ENCODE measurements around the gene ASAH2B. TPM values are rescaled to one million over a fixed set of nuclear protein-coding genes. Genes with fewer than 3 reads are reported as not detected.
"Not testable (repeated sequence)": the region's sequence is repeated elsewhere in the genome, so short reads cannot be mapped to it uniquely, and the experiment has no call there.

The ASAH2B gene
- total RNA-seq, 2 donors from 2014 or later: 6.4 to 7.4 TPM

DNA sequence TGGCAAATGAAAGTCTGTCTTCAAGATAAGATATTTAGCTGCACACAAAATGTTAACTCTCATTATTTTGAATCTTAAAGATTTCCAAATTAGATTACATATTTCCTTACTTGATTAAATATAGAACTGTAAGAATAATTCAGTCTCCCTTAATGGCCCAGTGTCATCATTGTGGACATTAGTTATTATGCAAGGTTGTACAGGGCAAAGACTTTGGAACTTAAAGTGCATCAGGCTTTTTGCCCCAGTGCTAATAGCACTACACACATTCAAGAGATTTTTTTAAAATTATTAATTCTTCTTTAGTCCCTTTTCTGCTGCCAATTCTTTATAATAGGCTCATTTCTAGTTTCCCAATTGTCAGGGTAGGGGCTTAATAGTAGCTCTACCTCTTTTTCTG lies 42.3 kb downstream of the ASAH2B start:
- H3K36me3 ChIP-seq (ENCODE audit: control insufficient read depth, insufficient read depth, low read length); H3K27me3 Mint-ChIP-seq (ENCODE audit: insufficient read depth); H3K4me3 ChIP-seq (ENCODE audit: low read length); H3K4me3 Mint-ChIP-seq; H3K27ac ChIP-seq (ENCODE audit: low read depth, low read length); H3K36me3 Mint-ChIP-seq (ENCODE audit: low read depth); H3K27me3 ChIP-seq (ENCODE audit: control insufficient read depth, insufficient read depth, low read length, poor library complexity, severe bottlenecking); H3K4me1 Mint-ChIP-seq; H3K9ac ChIP-seq (ENCODE audit: extremely low read depth, low read length, poor library complexity, severe bottlenecking); H3K9me3 ChIP-seq (ENCODE audit: control insufficient read depth, low read length); DNase-seq; H3K27ac Mint-ChIP-seq; H3K4me1 ChIP-seq (ENCODE audit: control insufficient read depth, insufficient read depth, low read length); H3K9me3 Mint-ChIP-seq: not testable (repeated sequence)

DNA sequence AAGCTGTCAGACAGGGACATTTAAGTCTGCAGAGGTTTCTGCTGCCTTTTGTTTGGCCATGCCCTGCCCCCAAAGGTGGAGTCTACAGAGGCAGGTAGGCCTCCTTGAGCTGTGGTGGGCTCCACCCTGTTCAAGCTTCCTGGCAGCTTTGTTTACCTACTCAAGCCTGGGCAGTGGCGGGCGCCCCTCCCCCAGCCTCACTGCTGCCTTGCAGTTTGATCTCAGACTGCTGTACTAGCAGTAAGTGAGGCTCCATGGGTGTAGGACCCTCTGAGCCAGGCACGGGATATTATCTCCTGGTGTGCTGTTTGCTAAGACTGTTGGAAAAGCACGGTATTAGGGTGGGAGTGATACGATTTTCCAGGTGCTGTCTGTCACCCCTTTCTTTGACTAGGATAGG lies 48.2 kb downstream of the ASAH2B start:
- Mint-ChIP-seq H3K9me3 (peaks cover 20% of the 10 kb centered on the region), H3K4me3 (peak overlapping the region; percentile 14), H3K27ac (peak overlapping the region; percentile 64), H3K4me1 (peaks cover 14% of the 10 kb centered on the region)
- H3K9ac ChIP-seq (ENCODE audit: extremely low read depth, low read length, poor library complexity, severe bottlenecking); H3K27me3 ChIP-seq (ENCODE audit: control insufficient read depth, insufficient read depth, low read length, poor library complexity, severe bottlenecking); H3K36me3 ChIP-seq (ENCODE audit: control insufficient read depth, insufficient read depth, low read length); H3K27ac ChIP-seq (ENCODE audit: low read depth, low read length); H3K4me1 ChIP-seq (ENCODE audit: control insufficient read depth, insufficient read depth, low read length); H3K9me3 ChIP-seq (ENCODE audit: control insufficient read depth, low read length); H3K36me3 Mint-ChIP-seq (ENCODE audit: low read depth); H3K27me3 Mint-ChIP-seq (ENCODE audit: insufficient read depth); H3K4me3 ChIP-seq (ENCODE audit: low read length): not testable (repeated sequence)
- peak; percentile 75 for DNase-seq
- WGBS, 2 experiments (ENCODE audit: insufficient coverage in 1 of 2, insufficient read length in 1 of 2): 55 to 80% methylated on average over 1 to 5 of the region's 5 CpGs

DNA sequence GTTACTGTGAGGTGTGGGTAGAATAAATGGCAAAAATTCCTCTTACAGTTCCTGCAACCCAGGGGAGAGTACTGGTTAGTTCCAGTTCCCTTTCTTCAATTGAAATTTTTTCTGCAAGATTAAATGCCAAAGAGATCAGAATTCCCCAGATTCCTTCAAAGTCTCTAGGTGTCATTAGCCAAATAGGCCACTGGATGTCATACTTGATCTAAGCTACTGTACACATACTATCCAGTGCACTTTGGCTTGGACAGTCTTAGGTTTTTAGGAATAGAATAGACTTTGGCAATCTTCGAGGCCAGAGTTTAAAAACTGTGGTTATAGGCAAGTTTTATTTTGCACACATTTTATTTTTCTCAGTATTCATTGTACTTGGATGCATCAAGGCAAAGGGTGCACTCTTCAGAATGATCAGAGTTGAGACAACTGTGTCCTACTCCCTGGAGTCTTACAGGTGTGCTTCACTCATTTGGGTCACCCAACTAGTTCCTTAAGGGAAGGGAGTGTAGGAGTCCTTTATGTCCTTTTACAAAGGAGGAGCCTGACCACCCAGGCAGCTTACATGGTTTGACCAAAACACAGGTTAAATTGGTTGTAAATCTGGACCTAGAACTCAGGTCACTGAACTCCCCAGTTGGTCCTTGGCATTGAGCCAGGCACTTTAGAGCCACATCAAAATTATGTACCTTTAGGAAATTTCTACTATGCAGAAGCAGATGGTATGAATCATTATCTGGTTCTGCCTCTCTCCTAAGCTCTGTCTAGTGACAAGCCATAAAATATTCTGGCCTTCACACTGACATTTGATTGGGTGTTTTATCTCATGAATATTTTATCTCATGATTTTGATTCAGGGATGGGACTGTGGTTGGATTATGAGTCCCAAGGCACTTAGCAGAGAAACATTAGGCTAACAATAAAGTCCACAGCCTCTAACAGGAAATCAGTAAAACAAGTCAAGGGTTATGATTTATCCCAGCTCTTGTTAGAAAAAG lies 49.5 kb downstream of the ASAH2B start:
- no peaks in the 10 kb centered on the region for H3K27me3 ChIP-seq (ENCODE audit: control insufficient read depth, insufficient read depth, low read length, poor library complexity, severe bottlenecking)
- no peak overlapping the region for H3K27ac ChIP-seq (ENCODE audit: low read depth, low read length)
- H3K4me3 ChIP-seq (ENCODE audit: low read length): no peak overlapping the region
- TF ChIP-seq, protein P1, sequence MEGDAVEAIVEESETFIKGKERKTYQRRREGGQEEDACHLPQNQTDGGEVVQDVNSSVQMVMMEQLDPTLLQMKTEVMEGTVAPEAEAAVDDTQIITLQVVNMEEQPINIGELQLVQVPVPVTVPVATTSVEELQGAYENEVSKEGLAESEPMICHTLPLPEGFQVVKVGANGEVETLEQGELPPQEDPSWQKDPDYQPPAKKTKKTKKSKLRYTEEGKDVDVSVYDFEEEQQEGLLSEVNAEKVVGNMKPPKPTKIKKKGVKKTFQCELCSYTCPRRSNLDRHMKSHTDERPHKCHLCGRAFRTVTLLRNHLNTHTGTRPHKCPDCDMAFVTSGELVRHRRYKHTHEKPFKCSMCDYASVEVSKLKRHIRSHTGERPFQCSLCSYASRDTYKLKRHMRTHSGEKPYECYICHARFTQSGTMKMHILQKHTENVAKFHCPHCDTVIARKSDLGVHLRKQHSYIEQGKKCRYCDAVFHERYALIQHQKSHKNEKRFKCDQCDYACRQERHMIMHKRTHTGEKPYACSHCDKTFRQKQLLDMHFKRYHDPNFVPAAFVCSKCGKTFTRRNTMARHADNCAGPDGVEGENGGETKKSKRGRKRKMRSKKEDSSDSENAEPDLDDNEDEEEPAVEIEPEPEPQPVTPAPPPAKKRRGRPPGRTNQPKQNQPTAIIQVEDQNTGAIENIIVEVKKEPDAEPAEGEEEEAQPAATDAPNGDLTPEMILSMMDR (conservative IDR thresholded peaks at IDR 0.05): peak; percentile 70
- H3K36me3 ChIP-seq (ENCODE audit: control insufficient read depth, insufficient read depth, low read length): no peaks in the 10 kb centered on the region
- WGBS, 2 experiments (ENCODE audit: insufficient coverage in 1 of 2, insufficient read length in 1 of 2): 56 to 60% methylated on average over 1 of the region's 1 CpG
- H3K27me3 Mint-ChIP-seq (ENCODE audit: insufficient read depth): peaks cover 3% of the 10 kb centered on the region
- H3K4me1 ChIP-seq (ENCODE audit: control insufficient read depth, insufficient read depth, low read length): no peaks in the 10 kb centered on the region
- no peaks in the 10 kb centered on the region for H3K9me3 ChIP-seq (ENCODE audit: control insufficient read depth, low read length)
- peaks cover 20% of the 10 kb centered on the region for H3K9me3 Mint-ChIP-seq
- H3K36me3 Mint-ChIP-seq (ENCODE audit: low read depth): peaks cover 2% of the 10 kb centered on the region
- no peak overlapping the region for H3K9ac ChIP-seq (ENCODE audit: extremely low read depth, low read length, poor library complexity, severe bottlenecking)
- H3K27ac Mint-ChIP-seq: no peak overlapping the region
- H3K4me3 Mint-ChIP-seq: no peak overlapping the region
- DNase-seq: no peak
- peaks cover 14% of the 10 kb centered on the region for H3K4me1 Mint-ChIP-seq

DNA sequence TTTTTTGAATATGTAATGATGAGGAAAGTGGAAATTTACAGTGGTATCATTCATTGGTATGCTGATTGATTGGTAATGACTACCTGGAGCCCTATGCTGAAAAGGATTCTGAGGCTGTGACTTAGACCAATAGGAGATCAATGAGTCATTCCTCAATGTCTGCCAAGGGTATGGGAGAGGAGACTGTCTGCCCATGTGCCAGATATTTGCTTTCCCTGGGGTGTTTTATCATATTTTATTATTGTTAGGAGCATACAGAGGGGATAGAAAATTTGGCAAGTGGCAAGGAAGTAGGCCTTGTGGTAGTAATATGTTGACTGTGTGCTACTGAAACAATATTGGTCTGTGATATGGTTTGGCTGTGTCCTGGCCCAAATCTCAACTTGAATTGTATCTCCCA lies 54.8 kb downstream of the ASAH2B start:
- H3K27me3 Mint-ChIP-seq (ENCODE audit: insufficient read depth): no peaks in the 10 kb centered on the region
- H3K4me3 ChIP-seq (ENCODE audit: low read length): no peak overlapping the region
- peaks cover 3% of the 10 kb centered on the region for H3K9me3 Mint-ChIP-seq
- no peaks in the 10 kb centered on the region for H3K27me3 ChIP-seq (ENCODE audit: control insufficient read depth, insufficient read depth, low read length, poor library complexity, severe bottlenecking)
- no peak overlapping the region for H3K4me3 Mint-ChIP-seq
- TF ChIP-seq, protein P1 (conservative IDR thresholded peaks at IDR 0.05): no peak
- H3K36me3 Mint-ChIP-seq (ENCODE audit: low read depth): no peaks in the 10 kb centered on the region
- H3K27ac ChIP-seq (ENCODE audit: low read depth, low read length): no peak overlapping the region
- no peaks in the 10 kb centered on the region for H3K9me3 ChIP-seq (ENCODE audit: control insufficient read depth, low read length)
- no peak overlapping the region for H3K27ac Mint-ChIP-seq
- no peaks in the 10 kb centered on the region for H3K4me1 ChIP-seq (ENCODE audit: control insufficient read depth, insufficient read depth, low read length)
- H3K36me3 ChIP-seq (ENCODE audit: control insufficient read depth, insufficient read depth, low read length): no peaks in the 10 kb centered on the region
- no peak overlapping the region for H3K9ac ChIP-seq (ENCODE audit: extremely low read depth, low read length, poor library complexity, severe bottlenecking)
- no peaks in the 10 kb centered on the region for H3K4me1 Mint-ChIP-seq
- no peak for DNase-seq
